HFFc6 (cell line): ENCODE data around the gene DGKA. TPM values are rescaled to one million over a fixed set of nuclear protein-coding genes. Genes with fewer than 3 reads are reported as not detected.

Source experiments
- DNase-seq: peaks from one replicate; pipeline ENCODE4 v3.0.0-alpha.2; 2018
- H3K27ac Mint-ChIP-seq: 2 replicates; pipeline ENCODE4 v1.8.0; 2020; ENCODE audit warnings: mild to moderate bottlenecking, mixed read lengths
- H3K27me3 Mint-ChIP-seq: 2 replicates; pipeline ENCODE4 v1.8.0; 2021; ENCODE audit warnings: mild to moderate bottlenecking, moderate library complexity, mixed read lengths; ENCODE audit not compliant: insufficient read depth
- H3K36me3 Mint-ChIP-seq: 2 replicates; pipeline ENCODE4 v1.8.0; 2021; ENCODE audit warnings: low read depth, mixed read lengths
- H3K4me1 Mint-ChIP-seq: 2 replicates; pipeline ENCODE4 v1.8.0; 2020; ENCODE audit warnings: low read depth, mixed read lengths
- H3K4me3 Mint-ChIP-seq: 2 replicates; pipeline ENCODE4 v1.8.0; 2020; ENCODE audit warnings: mild to moderate bottlenecking, moderate library complexity, mixed read lengths
- H3K9me3 Mint-ChIP-seq: 2 replicates; pipeline ENCODE4 v1.8.0; 2020; ENCODE audit warnings: mild to moderate bottlenecking, mixed read lengths
- CTCF ChIP-seq: fragments of 200-600 bp; sonication (generic); IDR thresholded peaks from 2 replicates; pipeline ENCODE4 v1.5.0; 2021; ENCODE audit warnings: antibody characterized with exemption, mild to moderate bottlenecking
- total RNA-seq, 6 experiments: library from RNA; stranded (reverse); fragmentation: NEBNext Ultra II Directional; extraction: Animal tissue kit (Norgen Biotek cat#: 25700); gene quantifications; 2 replicates in 1 of 6; 3 replicates in 5 of 6; pipeline ENCODE4 v1.2.3, GENCODE V29; 2021

Gene DGKA
- total RNA-seq, 6 experiments from 2014 or later = 67.1 to 87.4 (median 79.6) TPM

GRCh38 chr12:55926738-55927587, 4.0 kb upstream of the DGKA start:
- Mint-ChIP-seq H3K4me1 (peaks cover 53% of the 10 kb centered on the region), H3K36me3 (peaks cover 21% of the 10 kb centered on the region), H3K27ac (peak overlapping the region; percentile 99), H3K9me3 (no peaks in the 10 kb centered on the region), H3K27me3 (peaks cover 1% of the 10 kb centered on the region), H3K4me3 (peak overlapping the region; percentile 99)
- peak; percentile 87 for DNase-seq
- peak; percentile 88 for TF ChIP-seq CTCF

- peak; percentile 65 for DNase-seq
- peak within 1 kb of the TSS; percentile 99 for H3K4me3 Mint-ChIP-seq
- peak within 1 kb of the TSS; percentile 99 for H3K27ac Mint-ChIP-seq
- peaks cover 1% of the 10 kb centered on the region for H3K27me3 Mint-ChIP-seq
- peaks cover 59% of the 10 kb centered on the region for H3K4me1 Mint-ChIP-seq
- peaks cover 16% of the 10 kb centered on the region for H3K36me3 Mint-ChIP-seq
- no peaks in the 10 kb centered on the region for H3K9me3 Mint-ChIP-seq
- no peak for TF ChIP-seq CTCF
Measured at GRCh38 chr12:55927588-55928502, 3.1 kb upstream of the DGKA start, which contains the start of gene PYM1. PYM1 (minus strand) TSS chr12:55927894; CDS start chr12:55927761, 133 bp downstream.

- peaks cover 67% of the 10 kb centered on the region for H3K4me1 Mint-ChIP-seq
- no peaks in the 10 kb centered on the region; the same call in 1 of the 2 replicates for H3K27me3 Mint-ChIP-seq
- DNase-seq = no peak
- no peaks in the 10 kb centered on the region for H3K9me3 Mint-ChIP-seq
- H3K27ac Mint-ChIP-seq = no peak overlapping the region
- TF ChIP-seq CTCF = no peak
- no peak overlapping the region for H3K4me3 Mint-ChIP-seq
- peaks cover 10% of the 10 kb centered on the region for H3K36me3 Mint-ChIP-seq
Measured at GRCh38 chr12:55929306-55929791, 1.6 kb upstream of the DGKA start.

GRCh38 chr12:55931317-55931779, 386 bp downstream of the DGKA start:
- Mint-ChIP-seq H3K4me1 (peaks cover 71% of the 10 kb centered on the region), H3K36me3 (peaks cover 4% of the 10 kb centered on the region; the same call in 1 of the 2 replicates), H3K4me3 (peak overlapping the region; percentile 91), H3K9me3 (no peaks in the 10 kb centered on the region), H3K27ac (peak overlapping the region; percentile 92), H3K27me3 (no peaks in the 10 kb centered on the region; the same call in 1 of the 2 replicates)
- TF ChIP-seq CTCF = no peak
- no peak for DNase-seq
